H9 (cell line): ENCODE measurements around the gene PMF1. TPM values are rescaled to one million over a fixed set of nuclear protein-coding genes. Genes with fewer than 3 reads are reported as not detected.

Experiments used
- DNase-seq: peaks from one replicate; pipeline ENCODE4 v3.0.0-alpha.2; 2017
- H2AFZ ChIP-seq: one replicate; pipeline ENCODE4 v1.6.1; 2013; ENCODE audit warnings: mild to moderate bottlenecking, low read length, control low read depth, moderate library complexity
- H2AK5ac ChIP-seq: 2 replicates; pipeline ENCODE4 v1.6.1; 2013; ENCODE audit warnings: low read length, control low read depth, mixed read lengths; ENCODE audit not compliant: insufficient read length
- H2BK120ac ChIP-seq: one replicate; pipeline ENCODE4 v1.6.1; 2013; ENCODE audit warnings: low read depth, mild to moderate bottlenecking, low read length, control low read depth, inconsistent platforms; ENCODE audit not compliant: poor library complexity, severe bottlenecking
- H2BK12ac ChIP-seq: 2 replicates; pipeline ENCODE4 v1.6.1; 2013; ENCODE audit warnings: low read length, control low read depth, mixed read lengths, low read depth; ENCODE audit not compliant: insufficient read length
- H2BK15ac ChIP-seq: 2 replicates; pipeline ENCODE4 v1.6.1; 2013; ENCODE audit warnings: low read depth, low read length, control low read depth
- H2BK20ac ChIP-seq: one replicate; pipeline ENCODE4 v1.6.1; 2013; ENCODE audit warnings: low read depth, mild to moderate bottlenecking, low read length, control low read depth, inconsistent platforms; ENCODE audit not compliant: poor library complexity, severe bottlenecking
- H2BK5ac ChIP-seq: 2 replicates; pipeline ENCODE4 v1.6.1; 2013; ENCODE audit warnings: low read length, control low read depth, mixed read lengths; ENCODE audit not compliant: insufficient read length
- H3K14ac ChIP-seq: 2 replicates; pipeline ENCODE4 v1.6.1; 2013; ENCODE audit warnings: low read length, control low read depth; ENCODE audit not compliant: insufficient read depth
- H3K18ac ChIP-seq: 2 replicates; pipeline ENCODE4 v1.6.1; 2013; ENCODE audit warnings: low read depth, mild to moderate bottlenecking, mixed read lengths, low read length, control low read depth; ENCODE audit not compliant: insufficient read length
- H3K23ac ChIP-seq: 2 replicates; pipeline ENCODE4 v1.6.1; 2013; ENCODE audit warnings: low read length, control low read depth, mixed read lengths, low read depth; ENCODE audit not compliant: insufficient read length
- H3K23me2 ChIP-seq: 2 replicates; pipeline ENCODE4 v1.6.1; 2013; ENCODE audit warnings: low read depth, mild to moderate bottlenecking, mixed read lengths, low read length, control low read depth; ENCODE audit not compliant: insufficient read length, poor library complexity, severe bottlenecking
- H3K27ac ChIP-seq: 2 replicates; pipeline ENCODE4 v1.5.1; 2013; ENCODE audit warnings: low read length, control low read depth, mixed read lengths, low read depth; ENCODE audit not compliant: insufficient read length
- H3K27me3 ChIP-seq: 2 replicates; pipeline ENCODE4 v1.6.1; 2013; ENCODE audit warnings: low read length, control low read depth, inconsistent platforms; ENCODE audit not compliant: insufficient read depth
- H3K4ac ChIP-seq: 2 replicates; pipeline ENCODE4 v1.6.1; 2013; ENCODE audit warnings: low read depth, mild to moderate bottlenecking, control low read depth, inconsistent platforms, low read length, moderate library complexity
- H3K4me1 ChIP-seq: 2 replicates; pipeline ENCODE4 v1.6.1; 2013; ENCODE audit warnings: low read length, control low read depth, inconsistent platforms; ENCODE audit not compliant: insufficient read depth
- H3K4me2 ChIP-seq: 2 replicates; pipeline ENCODE4 v1.6.1; 2013; ENCODE audit warnings: low read length, control low read depth, mixed read lengths; ENCODE audit not compliant: insufficient read length, insufficient read depth
- H3K56ac ChIP-seq: 2 replicates; pipeline ENCODE4 v1.6.1; 2013; ENCODE audit warnings: low read depth, mild to moderate bottlenecking, mixed read lengths, low read length, control low read depth; ENCODE audit not compliant: insufficient read length
- H3K79me1 ChIP-seq: 2 replicates; pipeline ENCODE4 v1.6.1; 2013; ENCODE audit warnings: low read depth, mild to moderate bottlenecking, moderate library complexity, low read length, control low read depth, inconsistent platforms; ENCODE audit not compliant: insufficient read depth, poor library complexity, severe bottlenecking
- H3K79me2 ChIP-seq: 2 replicates; pipeline ENCODE4 v1.6.1; 2013; ENCODE audit warnings: low read length, control low read depth, inconsistent platforms; ENCODE audit not compliant: insufficient read depth
- H3K9ac ChIP-seq: 2 replicates; pipeline ENCODE4 v1.6.1; 2013; ENCODE audit warnings: low read length, control low read depth, mixed read lengths; ENCODE audit not compliant: insufficient read length; ENCODE audit errors: extremely low read depth
- H3K9me3 ChIP-seq: one replicate; pipeline ENCODE4 v1.6.1; 2013; ENCODE audit warnings: low read depth, low read length, inconsistent platforms; ENCODE audit not compliant: control insufficient read depth
- H3T11ph ChIP-seq: one replicate; pipeline ENCODE4 v1.6.1; 2013; ENCODE audit warnings: mild to moderate bottlenecking, low read length, control low read depth, inconsistent platforms
- H4K20me1 ChIP-seq: one replicate; pipeline ENCODE4 v1.6.1; 2013; ENCODE audit not compliant: control insufficient read depth, insufficient read length, insufficient read depth
- H4K5ac ChIP-seq: 2 replicates; pipeline ENCODE4 v1.6.1; 2013; ENCODE audit warnings: low read depth, mild to moderate bottlenecking, mixed read lengths, low read length, control low read depth; ENCODE audit not compliant: insufficient read length
- H4K8ac ChIP-seq: replicated peaks from 2 replicates; pipeline ENCODE4 v1.6.1; 2013; ENCODE audit warnings: low read length, control low read depth, mixed read lengths, low read depth; ENCODE audit not compliant: insufficient read length
- H4K91ac ChIP-seq: 2 replicates; pipeline ENCODE4 v1.6.1; 2013; ENCODE audit warnings: low read depth, mild to moderate bottlenecking, moderate library complexity, mixed read lengths, low read length, control low read depth; ENCODE audit not compliant: insufficient read length
- H3K27ac Mint-ChIP-seq, 3 experiments: 2 replicates in 2 of 3; 3 replicates in 1 of 3; pipeline ENCODE4 v1.8.0; 2020 to 2021; ENCODE audit warnings: mixed read lengths in 3 of 3, mild to moderate bottlenecking in 1 of 3, moderate library complexity in 1 of 3
- H3K27me3 Mint-ChIP-seq: 2 replicates; pipeline ENCODE4 v1.8.0; 2021; ENCODE audit warnings: low read depth, mild to moderate bottlenecking, moderate library complexity, mixed read lengths
- H3K36me3 Mint-ChIP-seq, 3 experiments: 2 replicates in 2 of 3; 3 replicates in 1 of 3; pipeline ENCODE4 v1.8.0; 2020 to 2021; ENCODE audit warnings: low read depth in 3 of 3, mixed read lengths in 3 of 3; ENCODE audit not compliant: insufficient read depth in 1 of 3
- H3K4me1 Mint-ChIP-seq, 2 experiments: 2 replicates each; pipeline ENCODE4 v1.8.0; 2020; ENCODE audit warnings: mixed read lengths in 2 of 2
- H3K4me3 Mint-ChIP-seq, 2 experiments: 2 replicates in 1 of 2; 3 replicates in 1 of 2; pipeline ENCODE4 v1.8.0; 2020 to 2021; ENCODE audit warnings: mild to moderate bottlenecking in 2 of 2, mixed read lengths in 2 of 2, moderate library complexity in 1 of 2
- H3K9me3 Mint-ChIP-seq, 2 experiments: 2 replicates in 1 of 2; 3 replicates in 1 of 2; pipeline ENCODE4 v1.8.0; 2020; ENCODE audit warnings: mild to moderate bottlenecking in 2 of 2, mixed read lengths in 2 of 2, moderate library complexity in 1 of 2
- CTCF ChIP-seq: fragments of 200-600 bp; sonication (generic); conservative IDR thresholded peaks from 3 replicates; pipeline ENCODE4 v1.8.0; 2021; ENCODE audit warnings: antibody characterized with exemption, mild to moderate bottlenecking
- WGBS: extraction: QIAGEN DNeasy Blood & Tissue Kit; methylation state at CpG from one replicate; pipeline ENCODE4 v1.1.7; 2013; ENCODE audit warnings: missing lambda C conversion rate, low lambda C conversion rate, mixed read lengths; ENCODE audit not compliant: insufficient read length; ENCODE audit errors: extremely low coverage; 5-methylcytosine and 5-hydroxymethylcytosine counted together
- total RNA-seq: library from RNA; stranded (reverse); gene quantifications from 2 replicates; pipeline ENCODE4 v1.2.1, GENCODE V29; 2021

Gene PMF1
- total RNA-seq, 1 experiment from 2014 or later, result 136 TPM

GRCh38 chr1:156177919-156178654 is 34.7 kb upstream of the PMF1 start:
- Histone ChIP-seq H3K14ac (no peak overlapping the region; the same call in 1 of the 2 replicates), H3K79me1 (no peaks in the 10 kb centered on the region), H4K91ac (no peak overlapping the region), H2AFZ (no peak overlapping the region), H3K4me1 (peaks cover 5% of the 10 kb centered on the region), H3K4ac (no peak overlapping the region), H3K79me2 (no peaks in the 10 kb centered on the region), H3K9me3 (no peaks in the 10 kb centered on the region), H3K27me3 (no peaks in the 10 kb centered on the region), H2BK20ac (no peak overlapping the region), H2BK15ac (no peak overlapping the region), H3K23me2 (no peaks in the 10 kb centered on the region), H3K27ac (no peak overlapping the region), H4K8ac (no peak overlapping the region), H3K9ac (no peak overlapping the region), H3K23ac (no peak overlapping the region), H4K20me1 (no peaks in the 10 kb centered on the region), H4K5ac (no peak overlapping the region), H2AK5ac (no peak overlapping the region), H3T11ph (no peak overlapping the region), H3K4me2 (no peak overlapping the region), H2BK120ac (peak overlapping the region; percentile 64), H3K18ac (no peak overlapping the region), H3K56ac (no peak overlapping the region), H2BK5ac (no peak overlapping the region), H2BK12ac (no peak overlapping the region)
- no CpG with 5 or more reads among the region's 7 CpGs for WGBS
- H3K4me3 Mint-ChIP-seq, result no peak overlapping the region
- H3K9me3 Mint-ChIP-seq, result no peaks in the 10 kb centered on the region
- TF ChIP-seq CTCF, result no peak
- no peak for DNase-seq
- H3K36me3 Mint-ChIP-seq, result peaks cover 6 to 34% (median 27%) of the 10 kb centered on the region in 3 experiments; a peak in 6 of 7 replicates
- H3K27ac Mint-ChIP-seq, result peak overlapping the region; percentile 3 to 91 (median 82); a peak in 6 of 7 replicates
- H3K4me1 Mint-ChIP-seq, result peaks cover 45 to 62% of the 10 kb centered on the region in 2 experiments
- H3K27me3 Mint-ChIP-seq, result no peaks in the 10 kb centered on the region
